Stimulated activated CD8-positive, alpha-beta memory T cell treated with anti-CD3 and anti-CD28 coated beads, Interleukin-12 subunit alpha, Interleukin-12 subunit beta, amount 100 ng/mL, for 4 hours (primary cell): ENCODE results near the gene CLEC11A.
A peak's percentile ranks its signal among the peaks of the same experiment; 100 is the strongest.

Experiments used
- DNase-seq: peaks from one replicate; pipeline ENCODE4 v3.0.0-alpha.2; 2020; ENCODE audit warnings: low read depth

Gene CLEC11A, protein sequence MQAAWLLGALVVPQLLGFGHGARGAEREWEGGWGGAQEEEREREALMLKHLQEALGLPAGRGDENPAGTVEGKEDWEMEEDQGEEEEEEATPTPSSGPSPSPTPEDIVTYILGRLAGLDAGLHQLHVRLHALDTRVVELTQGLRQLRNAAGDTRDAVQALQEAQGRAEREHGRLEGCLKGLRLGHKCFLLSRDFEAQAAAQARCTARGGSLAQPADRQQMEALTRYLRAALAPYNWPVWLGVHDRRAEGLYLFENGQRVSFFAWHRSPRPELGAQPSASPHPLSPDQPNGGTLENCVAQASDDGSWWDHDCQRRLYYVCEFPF

DNA sequence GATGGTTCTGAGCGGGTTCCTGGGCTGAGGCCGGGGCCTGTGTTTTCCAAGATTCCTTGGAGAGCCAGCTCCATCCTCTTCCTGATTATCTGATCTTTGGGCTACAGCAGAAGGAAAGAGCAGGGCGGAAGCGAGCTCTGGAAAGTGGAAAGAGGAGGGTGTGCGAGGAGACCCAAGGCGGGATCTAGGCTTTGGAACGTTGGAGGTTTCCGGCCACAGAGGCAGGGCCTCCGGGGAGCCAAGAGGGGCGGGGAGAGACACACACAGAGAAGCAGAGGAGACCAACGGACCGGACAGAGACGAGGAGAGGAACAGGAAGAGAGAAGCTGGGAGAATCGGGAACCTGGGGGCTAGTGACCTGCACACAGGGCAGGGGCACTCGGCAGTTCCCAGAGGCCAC, at the start of gene CLEC11A:
TSS of gene CLEC11A (plus strand) at position 296 of the 400 bp plus-strand sequence. CDS start 162 bp downstream, outside the sequence.
- no peak for DNase-seq

DNA sequence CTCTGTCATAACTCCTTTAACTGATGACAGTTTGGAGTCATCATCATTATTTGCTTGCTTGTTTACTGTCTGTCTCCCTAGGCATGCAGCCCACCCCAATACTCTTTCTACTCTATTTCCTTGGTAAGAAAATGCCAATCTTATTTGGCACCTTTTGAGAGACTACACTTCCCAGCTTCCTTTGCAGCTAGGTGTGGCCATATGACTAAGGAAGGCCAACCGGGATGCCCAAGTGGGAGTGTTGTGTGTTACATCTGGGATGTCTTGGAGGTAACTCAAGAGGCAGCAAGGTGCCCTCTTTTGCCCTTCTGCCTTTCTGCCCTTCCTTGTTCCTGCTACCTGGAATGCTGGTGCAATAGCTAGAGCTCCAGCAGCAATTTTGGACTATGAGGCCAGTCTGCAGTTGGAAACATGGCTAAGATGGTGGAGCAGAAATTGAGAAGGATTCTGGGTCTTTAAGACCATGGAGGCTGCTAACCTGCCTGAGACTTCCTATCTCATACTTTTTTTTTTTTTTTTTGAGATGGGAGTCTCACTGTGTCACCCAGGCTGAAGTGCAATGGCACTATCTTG, 46.5 kb upstream of the CLEC11A start:
- DNase-seq, result no peak

- no peak for DNase-seq
These were observed 45.5 kb upstream of the CLEC11A start for GRCh38 chr19:50677636-50678035.

- DNase-seq, result no peak
These were observed 44.8 kb upstream of the CLEC11A start for GRCh38 chr19:50678323-50678722.

DNA sequence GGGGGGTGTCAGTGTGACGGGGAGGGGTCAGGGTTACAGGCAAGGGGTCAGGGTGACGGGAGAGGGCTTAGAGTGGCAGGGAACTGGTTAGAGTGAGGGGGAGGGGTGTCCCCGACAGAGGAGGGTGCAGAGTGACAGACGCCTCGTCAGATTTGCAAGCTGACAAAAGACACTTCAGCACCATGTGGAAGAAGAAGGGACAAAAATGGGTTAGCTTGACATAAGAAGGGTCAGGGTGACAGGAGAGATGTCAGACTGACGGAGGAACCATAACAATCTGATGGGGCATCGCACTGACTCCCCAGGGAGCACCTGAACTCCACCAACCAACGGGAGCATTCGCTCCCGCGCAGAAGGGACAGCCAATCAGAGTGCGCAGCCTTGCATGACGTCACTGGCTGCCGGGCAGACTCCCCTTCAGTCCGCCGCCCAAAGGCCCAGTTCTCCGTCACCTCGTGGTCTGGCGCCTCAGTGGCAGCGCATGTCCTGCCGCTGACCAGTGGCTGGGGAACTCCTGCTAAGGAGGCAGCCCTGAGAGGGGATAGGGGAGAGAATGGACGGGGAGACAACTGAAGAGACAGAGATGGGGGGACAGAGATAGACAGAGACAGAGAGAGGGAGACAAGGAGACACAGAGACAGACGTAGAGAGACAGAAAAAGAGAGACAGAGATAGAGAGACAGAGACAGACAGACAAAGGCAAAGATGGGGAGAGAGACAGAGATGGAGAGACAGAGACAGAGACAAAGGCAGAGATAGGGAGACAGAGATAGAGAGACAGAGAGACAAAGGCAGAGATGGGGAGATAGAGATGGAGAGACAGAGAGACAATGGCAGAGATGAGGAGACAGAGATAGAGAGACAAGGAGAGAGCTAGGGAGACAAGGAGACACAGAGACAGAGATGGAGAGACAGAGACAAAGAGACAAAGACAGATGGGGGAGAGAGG, 43.7 kb upstream of the CLEC11A start:
- peak; percentile 56 for DNase-seq

DNA sequence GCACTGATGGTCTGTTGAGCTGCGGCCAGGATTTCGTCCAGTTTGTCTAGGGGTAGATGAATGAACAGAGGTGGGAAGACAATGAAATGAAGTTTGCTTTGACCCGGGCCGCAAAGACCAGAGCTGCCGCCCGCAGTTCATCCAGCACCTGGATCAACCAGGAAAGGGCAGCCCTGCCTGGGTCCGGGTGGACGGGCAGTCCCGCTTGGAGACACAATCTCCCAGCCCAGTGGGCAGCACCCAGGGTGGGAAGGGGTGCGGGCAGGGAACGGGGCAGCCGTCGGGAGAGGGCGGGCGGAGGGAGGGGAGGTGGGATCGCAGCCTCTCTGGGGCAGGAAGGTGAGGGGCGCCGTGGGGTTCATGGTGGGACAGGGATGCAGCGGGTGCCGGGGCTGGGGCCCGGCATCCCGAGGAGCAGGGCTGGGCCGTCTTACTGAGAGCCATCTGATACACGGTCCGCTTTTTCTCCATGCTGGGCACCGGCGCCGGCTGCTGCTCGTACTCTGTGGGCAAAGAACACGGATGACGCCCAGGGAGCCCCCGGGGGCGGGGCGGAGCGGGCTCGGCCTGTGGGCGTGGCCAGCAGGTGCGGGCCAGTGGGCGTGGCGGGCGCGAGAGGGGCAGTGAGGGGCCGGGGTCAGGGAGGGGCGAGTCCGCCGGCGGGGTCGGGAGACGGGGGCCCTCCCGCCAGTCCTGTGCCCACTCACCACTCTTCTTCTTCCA, 36.7 kb upstream of the CLEC11A start:
- no peak for DNase-seq

- no peak for DNase-seq
These were observed 34.4 kb upstream of the CLEC11A start for GRCh38 chr19:50688766-50689165.

- DNase-seq, result no peak
These were observed 32.7 kb upstream of the CLEC11A start for GRCh38 chr19:50690439-50690838.

GRCh38 chr19:50693064-50693975, 29.8 kb upstream of the CLEC11A start:
- DNase-seq, result no peak

GRCh38 chr19:50694815-50695145, 28.4 kb upstream of the CLEC11A start:
- no peak for DNase-seq

DNA sequence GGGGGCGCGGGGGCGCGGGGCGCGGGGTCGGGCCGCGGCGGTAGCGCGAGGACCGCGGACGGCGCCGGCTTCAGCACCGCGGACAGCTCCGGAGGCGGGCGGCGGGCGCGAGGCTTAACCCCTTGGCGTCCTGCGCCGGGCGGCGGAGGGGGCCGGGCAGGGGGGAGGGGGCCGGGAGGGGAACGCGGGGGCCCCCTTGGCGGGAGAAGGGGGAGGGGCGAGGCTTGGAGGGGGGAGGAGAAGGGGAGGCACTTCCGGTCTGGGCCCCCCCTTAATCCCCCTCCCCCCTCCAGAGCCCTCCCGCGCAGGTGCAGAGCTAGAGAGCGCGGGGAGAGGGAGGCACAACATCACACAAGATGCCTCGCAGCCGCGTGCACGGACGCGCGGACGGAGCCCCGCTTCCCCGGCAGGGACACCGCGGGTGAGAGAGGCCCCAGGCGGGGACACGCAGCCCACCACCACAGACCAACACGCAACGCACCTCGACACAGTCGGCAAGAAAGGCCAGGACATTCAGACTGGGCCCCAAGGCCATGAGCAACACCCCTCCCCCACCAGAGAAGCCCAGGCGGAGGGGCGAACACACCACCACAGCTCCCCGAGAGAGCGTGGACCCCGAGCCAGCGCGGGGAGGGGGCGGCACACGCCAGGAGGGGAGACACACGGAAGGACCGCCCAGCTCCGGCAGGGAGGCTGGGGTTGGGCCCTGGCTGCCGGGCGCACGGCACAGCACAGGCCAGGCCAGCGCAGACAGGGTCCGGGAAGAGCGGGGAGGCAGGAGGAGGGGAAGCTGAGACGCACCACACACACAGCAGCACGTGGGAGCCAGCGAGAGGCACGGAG, 27.7 kb upstream of the CLEC11A start:
- DNase-seq, result no peak

- no peak for DNase-seq
These were observed 27.1 kb upstream of the CLEC11A start for GRCh38 chr19:50696094-50696483.

- DNase-seq, result no peak
These were observed 25.6 kb upstream of the CLEC11A start for GRCh38 chr19:50697414-50698124.

DNA sequence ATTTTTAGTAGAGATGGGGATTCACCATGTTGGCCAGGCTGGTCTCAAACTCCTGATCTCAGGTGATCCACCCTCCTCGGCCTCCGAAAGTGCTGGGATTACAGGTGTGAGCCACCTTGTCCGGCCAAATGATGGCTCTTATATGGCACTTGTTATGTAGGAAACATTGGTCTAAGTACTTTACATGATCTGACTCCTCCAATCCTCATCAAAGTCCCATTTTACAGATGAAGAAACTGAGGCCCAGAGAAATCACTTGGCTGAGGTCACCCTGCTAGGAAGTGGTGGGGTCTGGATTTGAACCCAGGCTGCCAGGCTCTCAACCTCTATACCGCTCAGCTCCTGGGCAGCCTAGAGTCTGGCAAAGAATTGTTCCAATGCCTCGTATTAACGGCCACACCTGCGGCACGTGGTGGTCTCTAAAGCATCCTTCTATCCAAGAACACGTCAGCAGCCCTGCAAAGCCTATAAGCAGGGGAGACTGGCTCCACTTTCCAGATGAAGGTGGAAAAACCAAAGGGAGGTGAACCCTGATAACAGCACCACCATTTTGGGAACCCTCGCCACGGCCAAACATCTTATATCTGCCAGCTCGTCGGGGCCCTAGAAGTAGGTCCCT, 21.7 kb upstream of the CLEC11A start:
- no peak for DNase-seq

- no peak for DNase-seq
These were observed 20.9 kb upstream of the CLEC11A start for GRCh38 chr19:50702158-50702870.

- DNase-seq, result no peak
These were observed 20.0 kb upstream of the CLEC11A start for GRCh38 chr19:50702871-50703829.
